ENCODE data around the gene DSTN.

DSTN gene

DNA sequence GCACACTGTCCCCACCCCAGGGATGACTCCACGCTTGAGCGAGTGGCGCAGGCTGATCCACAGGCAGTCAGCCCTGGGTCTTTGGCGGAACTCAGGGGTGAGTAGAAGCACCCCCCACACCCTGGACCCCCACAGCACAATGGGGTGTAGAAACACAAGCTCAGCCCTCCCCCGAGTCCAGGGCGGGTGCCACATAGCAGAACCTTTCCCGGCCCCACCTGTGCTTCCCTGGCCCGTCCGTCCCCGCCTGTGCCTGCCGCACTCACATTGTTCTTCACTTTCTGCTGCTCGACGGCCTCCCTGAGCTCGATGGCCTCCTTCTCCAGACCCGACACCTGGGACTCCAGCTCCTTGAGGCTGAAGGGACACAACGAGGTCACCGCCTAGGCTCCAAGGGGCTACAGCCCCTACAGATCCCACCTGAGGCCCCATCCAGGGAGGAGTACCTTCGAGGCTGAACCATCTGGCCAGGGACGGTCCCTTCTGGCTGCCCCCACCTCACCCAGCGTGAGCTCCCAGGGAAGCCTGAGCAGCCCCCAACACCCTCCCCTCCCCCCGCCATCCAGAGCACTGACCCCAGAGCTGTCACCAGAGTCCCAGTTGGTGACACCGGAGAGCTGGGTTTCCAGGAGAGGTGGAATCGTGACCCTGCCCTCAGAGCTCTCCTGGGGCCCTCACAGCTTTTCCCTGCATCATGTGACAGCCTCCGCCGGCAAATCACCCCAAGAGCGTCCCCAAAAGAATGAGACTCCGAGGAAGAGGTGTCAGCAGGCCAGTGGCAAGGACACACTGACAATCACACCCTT, 55.6 kb downstream of the DSTN start:
- DNase-seq = no peak

DNA sequence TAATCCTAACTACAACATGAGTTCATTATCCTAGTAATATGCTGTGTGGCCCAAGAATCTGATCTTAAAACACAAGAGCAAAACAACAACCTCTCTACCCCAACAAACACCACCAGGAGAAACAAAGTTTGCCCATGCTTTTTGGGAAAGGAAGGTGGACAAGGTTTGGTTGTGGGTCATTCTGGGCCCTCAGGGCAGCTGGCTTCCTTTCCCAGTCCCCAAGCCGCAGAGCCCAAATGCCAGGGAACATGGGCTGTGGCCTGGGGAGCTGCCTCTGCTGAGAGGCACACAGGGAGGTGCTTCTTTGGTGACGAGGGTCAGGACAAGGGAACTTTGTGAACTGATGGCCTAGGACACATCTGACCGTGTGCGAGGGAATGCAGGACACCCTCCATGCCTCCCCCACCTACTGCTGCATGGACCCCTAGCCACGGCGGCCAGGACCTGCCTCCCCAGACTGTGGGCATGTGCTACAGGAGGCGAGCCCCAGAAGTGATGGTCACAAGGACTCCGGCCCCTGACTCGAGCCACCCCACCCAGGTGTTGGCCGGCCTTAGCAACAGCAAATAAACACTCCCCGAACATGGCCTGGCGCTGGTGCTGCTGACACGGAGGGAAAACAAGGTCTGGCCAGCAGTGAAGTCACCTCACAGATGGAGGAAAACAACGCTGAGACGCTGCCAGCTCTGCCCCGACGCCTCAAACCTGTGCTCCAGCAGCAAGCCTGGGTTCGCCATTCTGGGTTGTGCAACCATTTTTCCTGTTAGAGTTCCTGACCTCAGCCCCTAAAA, 56.5 kb downstream of the DSTN start:
- DNase-seq = no peak

GRCh38 chr20:17627101-17627955, 57.5 kb downstream of the DSTN start:
- no peak for DNase-seq

- DNase-seq = no peak
These were observed 58.4 kb downstream of the DSTN start for GRCh38 chr20:17628101-17628841.

DNA sequence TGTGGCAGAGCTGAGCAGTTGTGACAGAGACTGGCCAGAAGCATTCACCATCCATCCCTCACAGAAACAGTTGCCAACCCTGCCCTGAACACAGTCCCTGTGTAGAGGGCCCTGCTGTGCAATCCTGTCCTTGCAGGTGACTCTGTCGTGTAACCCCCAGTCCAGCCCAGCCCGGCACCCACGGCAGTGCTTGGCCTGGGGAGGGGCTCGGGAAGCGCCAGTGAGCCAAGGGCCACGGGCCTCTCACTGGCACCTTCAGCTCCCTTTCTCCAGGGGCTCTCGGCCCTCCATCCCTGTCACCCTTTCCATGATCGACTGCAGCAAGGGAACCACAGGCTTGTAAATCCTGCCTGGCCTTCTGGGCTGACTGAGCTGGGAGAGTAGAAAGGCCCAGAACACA, 59.1 kb downstream of the DSTN start:
- DNase-seq = no peak

- DNase-seq = no peak
These were observed 59.8 kb downstream of the DSTN start for GRCh38 chr20:17629678-17630089.

DNA sequence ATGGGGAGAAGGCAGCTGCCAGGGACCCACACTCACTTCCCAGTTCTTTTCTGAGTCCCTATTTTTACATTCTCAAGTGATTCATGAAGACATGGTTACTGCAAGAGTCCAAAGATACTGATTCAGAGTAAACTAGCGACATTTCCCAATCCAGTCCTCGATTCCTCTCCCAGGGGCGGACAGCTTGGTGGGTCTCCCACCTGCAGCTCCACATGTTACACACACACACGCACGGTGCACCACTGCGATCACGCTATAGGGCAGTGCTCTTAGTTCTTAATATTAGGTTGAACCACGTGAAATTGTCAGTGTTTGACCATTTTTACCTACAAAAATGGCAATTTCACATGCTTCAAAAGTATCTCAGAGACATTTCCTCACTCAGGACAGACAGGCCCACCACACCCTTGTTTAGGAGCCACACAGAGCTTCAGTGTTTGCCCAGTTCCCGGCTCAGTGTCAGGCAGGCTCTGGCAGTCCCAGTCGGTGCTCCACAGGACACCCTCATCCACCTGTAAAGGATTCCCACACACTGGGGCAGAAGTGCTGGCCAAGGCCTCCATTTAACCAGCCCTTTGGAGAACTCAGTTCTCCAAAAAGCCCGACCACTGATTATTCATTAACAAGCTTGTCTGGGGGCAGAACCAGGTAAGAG, 60.4 kb downstream of the DSTN start:
- DNase-seq = no peak

DNA sequence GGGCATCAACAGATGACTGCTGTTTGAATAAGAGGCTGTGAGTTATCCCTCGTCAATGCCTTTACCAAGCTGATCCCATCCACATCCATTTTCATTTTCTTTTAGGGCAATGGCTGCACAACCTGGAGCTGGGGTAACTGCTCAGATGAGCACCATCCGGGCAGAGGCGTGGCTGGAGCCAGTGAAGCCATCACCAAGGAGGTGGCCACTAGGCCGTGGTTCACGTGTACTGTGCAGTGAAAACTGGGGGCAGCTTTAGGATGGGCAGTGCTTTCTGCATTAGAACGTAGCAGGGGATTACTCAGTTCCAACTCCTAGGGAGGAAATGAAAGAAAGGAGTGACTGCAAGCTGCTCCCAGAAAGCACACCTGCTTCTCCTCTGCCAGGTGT, 60.9 kb downstream of the DSTN start:
- DNase-seq = no peak

DNA sequence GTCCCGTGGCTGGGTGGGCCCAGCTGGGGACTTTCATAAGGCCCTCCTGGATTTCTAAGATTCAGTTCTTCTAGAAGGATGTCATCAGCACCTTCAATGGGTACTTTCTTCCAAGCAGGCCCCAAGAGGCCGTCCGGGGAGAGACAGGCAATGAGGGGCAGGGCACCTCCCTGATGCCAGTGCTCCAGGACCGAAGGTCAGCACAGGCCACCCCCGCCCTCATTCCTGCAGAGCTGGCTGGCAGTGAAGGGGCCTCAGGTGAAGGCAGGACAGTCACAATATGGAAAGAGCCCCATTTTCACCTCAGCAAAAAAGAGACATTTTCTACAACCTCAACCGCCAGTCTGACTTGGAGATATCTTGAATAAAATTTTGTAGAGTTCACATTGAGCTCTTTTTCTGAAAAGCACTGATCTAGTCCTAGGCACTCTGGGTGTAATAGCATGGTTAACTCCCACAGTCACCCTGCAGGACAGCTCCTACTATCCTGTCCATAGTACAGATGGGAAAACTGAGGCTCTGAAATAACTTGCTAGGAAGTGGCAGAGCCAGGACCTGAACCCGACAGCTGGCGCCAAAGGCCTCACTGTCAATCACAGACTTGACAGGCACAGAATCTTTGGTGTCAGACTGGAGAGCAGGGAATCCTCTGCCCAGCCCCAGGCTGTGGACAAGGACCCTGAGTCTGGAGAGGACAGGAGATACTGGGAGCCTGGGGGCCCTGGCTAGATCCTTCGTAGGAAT, 61.9 kb downstream of the DSTN start:
- no peak for DNase-seq

DNA sequence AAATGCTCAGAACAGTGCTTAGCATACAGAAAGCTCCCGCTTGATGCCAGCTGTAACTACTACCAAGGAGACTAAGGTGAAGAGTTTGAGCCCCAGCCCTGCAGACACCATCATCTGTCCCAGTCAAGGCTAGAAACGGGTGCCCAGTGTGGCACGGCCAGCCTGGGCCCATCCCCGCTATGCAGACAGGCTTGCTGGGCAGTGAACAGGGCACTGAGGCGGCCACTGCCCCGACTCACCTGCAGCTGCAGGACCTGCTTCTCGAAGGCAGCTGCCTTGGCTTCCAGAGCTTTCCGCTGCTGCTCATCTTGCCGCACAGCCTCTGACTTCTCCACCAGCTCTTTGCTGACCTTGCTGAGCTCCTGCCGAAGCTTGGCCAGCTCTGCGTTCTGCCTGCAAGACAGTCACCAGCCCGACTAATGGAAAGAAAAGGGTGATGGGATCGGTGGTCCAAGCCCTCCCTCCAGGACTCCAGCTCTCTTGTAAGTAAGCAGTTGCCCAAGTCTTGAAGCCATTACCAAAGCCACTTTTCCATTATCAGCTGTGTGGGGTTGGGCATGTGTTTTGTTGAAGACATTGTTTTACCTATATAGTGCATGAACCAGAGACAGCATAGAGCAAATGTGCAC, 63.5 kb downstream of the DSTN start:
- DNase-seq = no peak

DNA sequence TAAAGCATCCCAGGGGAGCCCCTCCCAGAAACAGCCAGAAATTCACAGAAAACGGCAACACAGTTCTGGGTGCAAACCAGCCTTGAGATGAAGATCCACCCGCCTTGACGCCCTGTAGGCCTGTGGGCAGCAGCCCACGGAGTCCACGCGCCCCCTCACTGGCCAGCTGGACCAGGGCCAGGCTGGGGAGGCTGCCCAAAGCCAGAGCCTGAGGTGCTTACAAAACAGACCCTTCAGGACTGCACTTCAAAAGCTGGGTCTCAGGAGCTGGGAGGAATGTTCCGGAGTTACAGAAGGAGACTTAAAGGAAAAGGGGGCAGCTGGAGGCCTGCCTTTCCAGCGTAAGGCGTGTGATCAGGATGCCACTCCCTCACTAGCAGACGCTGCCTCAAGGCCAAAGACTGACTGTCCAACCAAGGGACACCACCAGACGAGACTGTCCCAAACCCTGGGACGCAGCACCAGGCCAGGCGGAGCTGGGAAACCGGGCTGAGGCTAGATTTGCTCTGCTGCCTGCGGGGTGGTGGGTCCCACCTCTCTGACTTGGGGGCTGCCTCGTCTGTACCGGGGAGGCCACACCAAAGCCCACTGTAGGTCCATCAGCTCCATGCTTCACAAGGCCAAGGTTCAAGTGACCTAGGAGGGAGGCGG, 64.1 kb downstream of the DSTN start:
- no peak for DNase-seq

DNA sequence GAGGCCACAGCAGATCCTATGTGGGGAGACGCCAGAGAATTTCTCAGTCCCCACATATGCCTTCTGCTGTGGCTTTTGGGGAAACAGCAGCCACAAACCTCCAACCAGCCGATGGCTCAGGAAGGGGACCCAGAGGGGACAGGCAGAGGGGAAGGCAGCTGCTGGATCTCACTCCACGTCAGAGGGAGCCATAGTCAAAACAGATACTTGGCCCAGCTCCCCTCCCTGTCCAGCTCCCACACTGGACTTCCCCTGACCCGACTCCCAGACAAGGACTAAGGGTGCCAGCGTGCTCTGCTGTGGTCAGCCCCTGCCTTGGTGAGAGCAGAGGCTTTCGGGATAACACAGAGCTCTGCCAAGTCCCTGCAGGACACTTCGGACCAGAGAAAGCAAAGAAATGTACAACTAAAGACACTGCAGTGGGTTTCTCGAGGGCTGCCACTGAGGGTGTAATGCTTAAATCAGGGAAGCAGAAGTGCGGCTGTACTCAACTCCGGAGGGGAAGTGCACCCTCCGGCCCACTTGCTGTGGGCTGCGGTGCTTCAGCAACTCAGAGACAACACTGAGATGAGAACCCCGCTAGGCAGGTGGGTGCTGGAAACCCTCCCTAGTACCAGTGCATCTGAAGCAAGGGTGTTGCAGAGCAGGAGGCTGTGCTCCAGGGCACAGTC, 64.9 kb downstream of the DSTN start:
- no peak for DNase-seq

- no peak for DNase-seq
These were observed 65.7 kb downstream of the DSTN start for GRCh38 chr20:17635332-17636244.

DNA sequence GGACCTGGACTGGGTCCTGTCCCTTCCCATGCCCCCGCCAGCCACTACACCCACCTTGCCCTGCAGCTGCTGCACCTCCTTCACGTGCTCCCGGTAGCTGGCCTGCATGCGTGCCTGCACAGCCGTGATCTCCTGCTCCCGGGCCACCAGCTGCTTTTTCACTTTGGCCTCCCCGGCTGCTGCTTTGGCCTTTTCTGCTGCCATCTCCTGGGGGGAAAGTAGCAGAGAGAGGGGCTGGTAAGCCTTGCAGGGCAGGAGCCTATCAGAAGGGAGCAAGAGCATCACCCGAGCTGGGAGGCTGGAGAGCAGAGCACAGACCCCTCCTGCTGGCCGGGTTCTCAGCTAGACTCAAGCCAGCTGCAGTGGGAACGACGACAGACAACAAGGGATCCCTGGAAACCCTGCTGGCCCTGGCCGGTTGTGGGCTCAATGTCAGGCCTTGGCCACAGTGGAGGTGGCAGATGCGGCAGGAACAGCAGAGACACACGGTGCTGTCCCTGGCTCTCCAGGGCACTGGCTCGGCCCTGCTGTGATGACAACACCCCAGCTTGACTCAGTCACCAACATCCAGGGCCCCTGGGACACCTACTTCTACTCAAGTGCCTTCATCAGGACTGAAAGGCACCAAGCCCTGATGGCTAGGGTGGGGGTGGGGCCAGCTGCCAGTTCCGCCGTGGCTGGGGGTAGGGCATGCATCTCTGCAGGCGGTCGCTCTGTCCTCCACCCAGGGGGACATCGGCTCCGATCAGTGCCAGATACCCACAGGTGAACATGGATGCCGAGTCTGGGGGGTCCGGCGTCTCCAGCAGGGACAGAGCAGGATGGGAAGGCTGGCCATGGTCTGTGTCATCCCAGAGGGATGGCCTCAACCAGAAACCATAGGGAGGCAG, 66.9 kb downstream of the DSTN start:
- no peak for DNase-seq

DNA sequence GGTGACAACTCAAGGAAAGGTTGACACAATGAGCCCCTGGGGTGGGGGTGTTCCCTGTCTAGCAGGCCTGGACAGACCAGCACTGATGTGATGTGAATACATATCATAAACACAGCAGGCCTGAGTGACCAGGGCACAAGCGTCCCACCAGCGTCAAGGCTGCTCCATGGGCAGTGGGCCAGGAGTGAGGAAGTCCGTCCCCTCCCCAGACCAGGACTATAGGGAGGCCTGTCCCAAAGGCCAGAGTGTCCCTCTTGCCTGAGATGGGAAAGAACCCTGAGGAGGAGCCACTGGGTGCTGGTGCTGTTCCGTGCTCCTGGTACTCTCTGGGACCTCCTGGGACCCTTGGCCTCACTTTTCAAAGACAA, 67.5 kb downstream of the DSTN start:
- no peak for DNase-seq

DNA sequence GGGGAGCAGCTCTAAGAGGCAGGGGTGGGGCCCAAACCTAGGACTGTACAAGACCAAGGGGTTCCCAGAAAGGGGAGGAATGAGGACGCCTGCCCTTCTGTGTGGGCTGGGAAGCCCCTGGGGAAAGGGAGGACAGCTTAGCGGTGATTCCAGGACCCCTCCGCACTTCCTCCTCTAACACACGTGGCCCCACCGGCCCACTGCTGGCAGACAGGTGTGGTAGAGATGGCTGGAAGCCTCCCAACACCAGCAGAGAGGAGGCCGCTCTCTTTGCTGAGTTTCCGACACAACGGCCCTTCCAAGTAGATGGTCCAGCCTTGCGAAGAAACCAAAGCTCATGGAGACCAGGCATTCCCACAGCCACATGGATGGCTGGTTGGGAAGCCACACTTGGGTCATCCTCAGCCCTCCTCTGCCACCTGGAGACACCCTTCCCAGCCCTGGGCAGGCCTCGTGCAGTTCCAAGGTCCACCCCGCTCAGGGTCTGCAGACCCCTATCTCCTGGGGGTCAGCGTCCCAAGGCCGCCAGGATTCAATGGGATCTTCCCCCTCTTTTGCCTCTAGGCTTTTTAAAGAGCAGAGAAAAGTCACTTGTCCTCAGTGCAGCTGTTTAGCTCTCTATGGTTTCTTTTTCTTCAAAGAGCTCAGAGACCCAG, 68.2 kb downstream of the DSTN start:
- DNase-seq = no peak

- no peak for DNase-seq
These were observed 69.0 kb downstream of the DSTN start for GRCh38 chr20:17638835-17639407.

All from hematopoietic multipotent progenitor cell treated with erythropoietin and hydrocortisone succinate and interleukin-3 and kit ligand, for 8 days (in vitro differentiated cells).